Activated T-helper 1 cell treated with Interleukin-2 at 50 U/mL for 16 hours (primary cell): ENCODE data around the gene STX4.
A peak's percentile ranks its signal among the peaks of the same experiment; 100 is the strongest.

ENCODE experiments used
- DNase-seq: peaks from one replicate; pipeline ENCODE4 v3.0.0-alpha.2; 2020; ENCODE audit warnings: low read depth

STX4 gene

DNA sequence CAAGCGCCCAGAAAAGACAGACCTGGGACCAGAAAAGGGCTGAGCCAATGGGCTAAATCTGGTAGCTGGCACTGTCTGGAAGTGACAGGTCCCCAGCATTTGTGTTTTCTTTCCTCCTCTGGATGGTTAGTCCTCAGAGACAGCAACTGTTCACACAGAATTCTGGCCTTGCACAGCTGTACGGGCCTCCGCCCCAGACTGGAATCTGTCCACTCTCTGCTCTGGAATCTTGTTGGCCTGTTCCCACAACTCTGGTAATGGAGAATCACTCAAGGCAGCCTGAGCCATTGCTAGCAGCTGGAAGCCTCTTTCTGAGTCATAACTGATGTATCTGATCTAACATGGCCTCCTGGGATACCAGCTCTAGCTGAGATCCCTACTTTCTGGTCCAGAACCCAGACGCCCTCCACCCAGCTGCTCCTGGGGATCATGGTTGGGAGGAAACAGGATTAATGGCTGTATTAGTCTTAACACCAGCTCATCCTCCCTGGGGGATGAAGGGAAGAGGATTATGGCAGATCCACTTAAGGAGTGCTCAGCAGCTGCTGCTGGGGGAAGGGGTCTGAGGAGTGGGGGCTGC is 31.6 kb downstream of the STX4 start:
- no peak for DNase-seq

DNA sequence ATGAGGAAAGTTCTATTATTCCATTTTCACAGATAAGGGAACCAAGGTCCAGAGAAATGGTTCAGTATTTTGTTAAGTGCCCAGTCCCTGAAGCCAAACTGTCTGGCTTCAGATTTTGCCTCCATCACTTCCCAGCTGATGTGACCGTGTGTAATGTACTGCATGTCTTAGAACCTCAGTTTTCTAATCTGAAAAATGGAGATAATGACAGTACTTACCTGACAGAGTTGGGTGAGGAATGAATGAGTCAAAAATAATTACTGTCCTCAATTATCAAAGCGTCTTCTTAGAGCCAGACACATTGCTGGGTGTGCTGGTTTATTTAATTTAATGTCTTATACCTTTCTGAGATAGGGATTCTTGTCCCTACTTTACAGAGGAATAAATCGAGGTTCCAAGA is 34.0 kb downstream of the STX4 start:
- DNase-seq: no peak

DNA sequence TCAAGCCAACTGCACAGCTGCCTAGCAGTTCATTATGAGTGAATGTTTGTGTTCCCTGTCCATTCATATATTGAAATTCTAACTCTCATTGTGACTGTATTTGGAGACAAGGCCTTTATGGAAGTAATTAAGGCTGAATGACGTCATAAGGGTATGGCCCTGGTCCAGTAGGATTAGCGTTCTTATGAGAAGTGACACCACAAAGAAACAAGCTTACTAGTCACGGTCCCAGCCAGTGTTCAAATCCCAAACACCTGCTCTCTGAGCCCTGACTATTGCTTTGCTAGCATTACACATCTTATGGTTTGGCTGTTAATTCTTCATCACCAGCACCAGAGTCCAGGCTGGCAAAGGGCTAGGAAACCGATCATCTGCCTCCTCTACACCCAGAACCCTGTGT is 38.5 kb downstream of the STX4 start:
- DNase-seq: no peak

DNA sequence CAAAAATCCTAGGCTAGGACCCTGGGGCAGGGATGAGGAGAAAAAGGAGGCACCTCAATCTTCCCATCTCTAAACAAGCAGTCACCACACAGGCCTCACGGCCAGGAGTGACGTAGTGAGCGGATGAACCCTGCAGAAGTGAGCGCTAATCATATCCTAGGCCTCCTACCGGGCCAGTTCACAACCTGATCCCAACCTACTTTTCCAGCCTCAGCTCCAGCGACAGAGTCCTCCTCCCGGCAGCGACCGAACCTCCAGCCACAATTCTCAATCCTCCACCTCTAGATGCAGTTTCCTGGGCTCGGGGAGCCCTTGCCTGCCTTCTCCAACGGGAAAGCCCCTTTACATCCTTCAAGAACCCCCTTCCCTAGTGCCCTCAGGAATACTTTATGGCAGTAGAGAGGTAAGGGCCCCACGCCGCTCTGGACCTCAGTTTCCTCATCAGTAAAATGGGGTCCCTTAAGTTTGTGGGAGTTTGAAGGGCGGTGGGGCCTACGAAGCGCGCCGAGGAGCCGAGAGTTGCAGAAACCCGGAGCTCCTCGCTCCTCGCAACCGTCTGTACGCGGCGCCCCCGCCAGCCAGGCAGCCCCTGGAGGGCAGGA is 39.3 kb downstream of the STX4 start:
- DNase-seq: no peak

DNA sequence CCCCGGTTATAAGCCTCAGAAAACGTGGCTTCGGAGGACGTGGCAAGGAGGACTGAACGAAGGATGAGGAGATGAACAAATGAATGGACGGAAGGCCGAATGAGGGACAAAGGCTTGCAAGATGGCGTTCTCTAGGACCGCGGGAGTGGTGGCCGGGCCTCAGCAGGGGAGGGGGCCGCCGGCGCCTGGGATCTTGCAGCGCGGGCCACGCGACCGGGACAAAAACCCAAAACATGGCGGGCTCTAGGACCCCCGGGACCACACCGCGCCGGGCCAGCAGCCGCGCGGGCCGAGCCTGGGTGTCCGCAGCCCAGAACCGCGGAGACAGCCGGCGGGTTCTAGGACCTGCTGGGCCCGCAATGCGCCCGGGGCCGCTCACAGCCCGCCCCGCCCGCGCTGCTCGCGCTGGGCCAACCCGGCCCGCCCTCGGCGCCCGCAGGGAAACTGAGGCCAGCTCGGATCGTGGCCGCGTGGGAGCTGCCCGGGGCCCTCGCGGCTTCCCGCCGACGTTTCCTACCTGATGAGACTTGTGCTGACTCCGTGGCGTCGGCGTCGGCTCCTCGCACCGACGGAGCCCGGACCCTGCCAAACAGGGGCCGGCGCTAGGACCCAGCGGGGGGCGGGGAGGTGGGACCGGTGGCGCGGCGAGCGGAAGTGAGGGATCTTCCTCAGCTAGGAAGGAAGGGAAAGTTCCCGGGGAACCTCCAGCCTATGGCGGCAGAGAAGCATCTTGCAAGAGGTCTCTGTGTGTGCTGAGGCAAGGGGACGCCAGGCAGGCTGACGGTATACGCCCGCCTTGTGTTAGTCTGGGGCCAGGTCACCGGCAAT is 40.0 kb downstream of the STX4 start:
- peak; percentile 76 for DNase-seq

DNA sequence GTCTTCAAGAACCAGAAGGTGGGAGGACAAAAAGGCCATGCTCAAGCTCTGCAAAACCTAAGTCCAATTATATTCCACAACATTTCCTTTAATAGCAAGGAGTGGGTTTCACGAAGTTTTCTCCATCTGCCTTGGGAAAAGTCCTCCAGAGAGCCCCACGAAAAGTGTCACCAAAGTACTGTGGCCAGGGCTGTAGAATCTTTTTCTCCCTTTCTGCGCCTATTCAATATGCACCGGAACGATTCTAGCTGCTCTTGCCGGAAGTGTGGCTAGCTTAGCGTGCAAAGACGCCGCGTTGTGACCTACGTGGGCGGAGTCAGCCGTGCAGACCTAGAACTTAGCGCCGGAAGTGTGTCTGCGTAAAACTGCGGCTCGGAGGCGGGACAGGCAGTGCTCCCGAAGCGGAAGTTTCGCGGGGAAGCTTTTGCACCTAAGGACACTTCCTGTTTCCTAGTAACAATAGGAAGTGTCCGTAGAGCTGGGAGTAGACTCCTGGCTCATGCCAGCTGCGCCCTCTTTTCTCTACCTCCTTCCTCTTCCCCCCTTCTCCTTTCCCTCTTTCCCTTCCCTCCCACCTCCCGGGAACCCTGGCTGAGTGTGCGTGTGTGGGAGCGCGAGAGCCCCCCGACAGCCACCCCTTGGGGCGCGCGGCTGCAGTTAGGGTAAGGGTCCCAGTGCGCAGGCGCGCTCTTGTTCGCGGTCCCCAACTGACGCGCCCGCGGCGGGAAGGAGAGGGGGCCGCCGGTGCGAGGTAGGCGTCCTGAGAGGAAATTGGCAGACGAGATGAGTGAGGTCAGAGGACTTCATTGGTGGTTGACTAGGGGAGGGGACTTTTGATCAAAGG is 40.8 kb downstream of the STX4 start, which contains the start of the genes ZNF646 and ZNF668:
Gene ZNF646, plus strand, starts transcription at position 453 of the 844 bp plus-strand sequence. CDS start 1,903 bp downstream, outside the sequence.
Gene ZNF668, minus strand, starts transcription at position 271 of the 844 bp plus-strand sequence. CDS start 9,781 bp downstream, outside the sequence.
- peak; percentile 94 for DNase-seq

DNA sequence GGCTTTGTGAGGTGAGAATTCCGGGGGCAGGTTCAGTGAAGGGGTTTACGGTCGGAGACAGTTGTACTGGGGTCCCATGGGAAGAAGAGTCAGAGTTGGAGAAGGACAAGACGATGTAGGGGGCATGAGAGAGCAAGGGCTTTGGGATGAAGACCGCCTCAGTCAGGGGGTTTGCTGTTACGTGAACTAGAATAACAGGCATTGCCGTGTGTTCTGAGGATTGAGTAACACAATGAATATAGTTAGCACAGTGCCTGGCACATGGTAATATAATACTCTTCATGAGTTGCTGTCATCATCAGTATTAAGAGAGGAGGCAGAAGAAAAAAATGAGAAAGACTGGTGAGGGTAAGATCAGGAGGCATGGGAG is 41.4 kb downstream of the STX4 start:
- DNase-seq: no peak

DNA sequence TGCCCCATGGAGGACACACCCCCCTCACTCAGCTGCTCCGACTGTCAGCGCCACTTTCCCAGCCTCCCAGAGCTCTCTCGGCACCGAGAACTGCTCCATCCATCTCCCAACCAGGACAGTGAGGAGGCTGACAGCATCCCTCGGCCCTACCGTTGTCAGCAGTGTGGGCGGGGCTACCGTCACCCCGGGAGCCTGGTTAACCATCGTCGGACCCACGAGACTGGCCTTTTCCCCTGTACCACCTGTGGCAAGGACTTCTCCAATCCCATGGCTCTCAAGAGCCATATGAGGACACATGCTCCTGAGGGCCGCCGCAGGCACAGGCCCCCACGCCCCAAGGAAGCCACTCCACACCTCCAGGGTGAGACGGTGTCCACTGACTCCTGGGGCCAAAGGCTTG is 43.0 kb downstream of the STX4 start:
- no peak for DNase-seq

DNA sequence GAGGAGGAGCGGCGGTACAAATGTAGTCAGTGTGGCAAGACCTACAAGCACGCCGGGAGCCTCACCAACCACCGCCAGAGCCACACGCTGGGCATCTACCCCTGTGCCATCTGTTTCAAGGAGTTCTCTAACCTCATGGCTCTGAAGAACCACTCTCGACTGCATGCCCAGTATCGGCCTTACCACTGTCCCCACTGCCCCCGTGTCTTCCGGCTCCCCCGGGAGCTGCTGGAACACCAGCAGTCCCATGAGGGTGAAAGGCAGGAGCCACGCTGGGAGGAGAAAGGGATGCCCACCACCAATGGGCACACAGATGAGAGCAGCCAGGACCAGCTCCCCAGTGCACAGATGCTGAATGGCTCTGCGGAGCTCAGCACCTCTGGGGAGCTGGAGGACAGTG is 43.7 kb downstream of the STX4 start:
- no peak for DNase-seq

DNA sequence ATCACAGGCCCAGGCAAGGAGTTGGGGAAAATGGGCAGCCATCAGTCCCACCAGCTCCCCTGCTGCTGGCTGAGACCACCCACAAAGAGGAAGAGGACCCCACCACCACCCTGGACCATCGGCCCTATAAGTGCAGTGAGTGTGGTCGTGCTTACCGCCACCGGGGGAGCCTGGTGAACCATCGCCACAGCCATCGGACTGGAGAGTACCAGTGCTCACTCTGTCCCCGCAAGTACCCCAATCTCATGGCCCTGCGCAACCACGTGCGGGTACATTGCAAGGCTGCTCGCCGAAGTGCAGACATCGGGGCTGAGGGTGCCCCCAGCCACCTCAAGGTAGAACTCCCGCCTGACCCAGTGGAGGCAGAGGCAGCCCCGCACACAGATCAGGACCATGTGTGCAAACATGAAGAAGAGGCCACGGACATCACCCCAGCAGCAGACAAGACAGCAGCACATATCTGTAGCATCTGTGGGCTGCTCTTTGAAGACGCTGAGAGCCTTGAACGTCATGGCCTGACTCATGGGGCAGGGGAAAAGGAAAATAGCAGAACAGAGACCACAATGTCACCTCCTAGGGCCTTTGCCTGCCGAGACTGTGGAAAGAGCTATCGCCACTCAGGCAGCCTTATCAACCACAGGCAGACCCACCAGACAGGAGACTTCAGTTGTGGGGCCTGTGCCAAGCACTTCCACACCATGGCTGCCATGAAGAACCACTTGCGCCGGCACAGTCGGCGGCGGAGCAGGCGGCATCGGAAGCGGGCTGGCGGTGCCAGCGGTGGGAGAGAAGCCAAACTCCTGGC is 44.4 kb downstream of the STX4 start:
- DNase-seq: no peak

DNA sequence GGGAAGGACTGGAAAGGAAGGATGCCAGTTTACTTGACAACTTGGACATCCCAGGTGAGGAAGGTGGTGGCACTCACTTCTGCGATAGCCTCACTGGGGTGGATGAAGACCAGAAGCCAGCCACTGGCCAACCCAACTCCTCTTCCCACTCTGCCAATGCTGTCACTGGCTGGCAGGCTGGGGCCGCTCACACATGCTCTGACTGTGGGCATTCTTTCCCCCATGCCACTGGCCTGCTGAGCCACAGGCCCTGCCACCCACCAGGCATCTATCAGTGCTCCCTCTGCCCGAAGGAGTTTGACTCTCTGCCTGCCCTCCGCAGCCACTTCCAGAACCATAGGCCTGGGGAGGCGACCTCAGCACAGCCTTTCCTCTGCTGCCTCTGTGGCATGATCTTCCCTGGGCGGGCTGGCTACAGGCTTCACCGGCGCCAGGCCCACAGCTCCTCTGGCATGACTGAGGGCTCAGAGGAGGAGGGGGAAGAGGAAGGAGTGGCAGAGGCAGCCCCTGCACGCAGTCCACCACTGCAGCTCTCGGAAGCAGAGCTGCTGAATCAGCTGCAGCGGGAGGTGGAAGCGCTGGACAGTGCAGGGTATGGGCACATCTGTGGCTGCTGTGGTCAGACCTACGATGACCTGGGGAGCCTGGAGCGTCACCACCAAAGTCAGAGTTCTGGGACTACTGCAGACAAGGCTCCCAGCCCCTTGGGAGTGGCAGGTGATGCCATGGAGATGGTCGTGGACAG is 45.4 kb downstream of the STX4 start:
- no peak for DNase-seq

DNA sequence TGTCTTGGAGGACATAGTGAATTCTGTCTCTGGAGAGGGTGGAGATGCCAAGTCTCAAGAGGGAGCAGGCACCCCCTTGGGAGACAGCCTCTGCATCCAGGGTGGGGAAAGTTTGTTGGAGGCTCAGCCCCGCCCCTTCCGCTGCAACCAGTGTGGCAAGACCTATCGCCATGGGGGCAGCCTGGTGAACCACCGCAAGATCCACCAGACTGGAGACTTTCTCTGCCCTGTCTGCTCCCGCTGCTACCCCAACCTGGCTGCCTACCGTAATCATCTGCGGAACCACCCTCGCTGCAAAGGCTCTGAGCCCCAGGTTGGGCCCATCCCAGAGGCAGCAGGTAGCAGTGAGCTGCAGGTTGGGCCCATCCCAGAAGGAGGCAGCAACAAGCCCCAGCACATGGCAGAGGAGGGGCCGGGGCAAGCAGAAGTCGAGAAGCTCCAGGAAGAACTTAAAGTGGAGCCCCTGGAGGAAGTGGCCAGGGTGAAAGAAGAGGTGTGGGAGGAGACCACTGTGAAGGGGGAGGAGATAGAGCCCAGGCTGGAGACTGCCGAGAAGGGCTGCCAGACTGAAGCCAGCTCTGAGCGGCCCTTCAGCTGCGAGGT is 46.1 kb downstream of the STX4 start:
- DNase-seq: no peak

DNA sequence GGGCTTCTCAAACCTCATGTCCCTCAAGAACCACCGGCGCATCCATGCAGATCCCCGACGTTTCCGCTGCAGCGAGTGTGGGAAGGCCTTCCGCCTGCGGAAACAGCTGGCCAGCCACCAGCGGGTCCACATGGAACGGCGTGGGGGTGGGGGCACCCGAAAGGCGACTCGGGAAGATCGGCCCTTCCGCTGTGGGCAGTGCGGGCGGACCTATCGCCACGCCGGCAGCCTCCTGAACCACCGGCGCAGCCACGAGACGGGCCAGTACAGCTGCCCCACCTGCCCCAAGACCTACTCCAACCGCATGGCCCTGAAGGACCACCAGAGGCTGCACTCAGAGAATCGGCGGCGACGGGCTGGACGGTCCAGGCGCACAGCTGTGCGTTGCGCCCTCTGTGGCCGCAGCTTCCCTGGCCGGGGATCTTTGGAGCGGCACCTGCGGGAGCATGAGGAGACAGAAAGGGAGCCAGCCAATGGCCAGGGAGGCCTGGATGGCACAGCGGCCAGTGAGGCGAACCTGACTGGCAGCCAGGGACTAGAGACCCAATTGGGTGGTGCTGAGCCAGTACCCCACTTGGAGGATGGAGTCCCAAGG is 46.8 kb downstream of the STX4 start:
- DNase-seq: no peak

DNA sequence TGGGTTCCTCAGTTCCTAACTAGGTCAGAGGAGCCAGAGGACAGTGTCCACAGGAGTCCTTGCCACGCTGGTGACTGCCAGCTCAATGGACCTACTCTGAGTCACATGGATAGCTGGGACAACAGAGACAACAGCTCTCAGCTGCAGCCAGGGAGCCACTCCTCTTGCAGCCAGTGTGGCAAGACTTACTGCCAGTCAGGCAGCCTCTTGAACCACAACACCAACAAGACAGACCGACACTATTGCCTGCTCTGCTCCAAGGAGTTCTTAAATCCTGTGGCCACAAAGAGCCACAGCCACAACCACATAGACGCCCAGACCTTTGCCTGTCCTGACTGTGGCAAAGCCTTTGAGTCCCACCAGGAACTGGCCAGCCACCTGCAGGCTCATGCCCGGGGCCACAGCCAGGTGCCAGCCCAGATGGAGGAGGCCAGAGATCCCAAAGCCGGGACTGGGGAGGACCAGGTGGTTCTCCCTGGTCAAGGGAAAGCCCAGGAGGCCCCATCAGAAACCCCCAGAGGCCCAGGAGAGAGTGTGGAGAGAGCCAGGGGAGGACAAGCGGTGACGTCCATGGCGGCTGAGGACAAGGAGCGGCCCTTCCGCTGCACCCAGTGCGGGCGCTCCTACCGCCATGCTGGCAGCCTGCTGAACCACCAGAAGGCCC is 47.5 kb downstream of the STX4 start:
- no peak for DNase-seq

DNA sequence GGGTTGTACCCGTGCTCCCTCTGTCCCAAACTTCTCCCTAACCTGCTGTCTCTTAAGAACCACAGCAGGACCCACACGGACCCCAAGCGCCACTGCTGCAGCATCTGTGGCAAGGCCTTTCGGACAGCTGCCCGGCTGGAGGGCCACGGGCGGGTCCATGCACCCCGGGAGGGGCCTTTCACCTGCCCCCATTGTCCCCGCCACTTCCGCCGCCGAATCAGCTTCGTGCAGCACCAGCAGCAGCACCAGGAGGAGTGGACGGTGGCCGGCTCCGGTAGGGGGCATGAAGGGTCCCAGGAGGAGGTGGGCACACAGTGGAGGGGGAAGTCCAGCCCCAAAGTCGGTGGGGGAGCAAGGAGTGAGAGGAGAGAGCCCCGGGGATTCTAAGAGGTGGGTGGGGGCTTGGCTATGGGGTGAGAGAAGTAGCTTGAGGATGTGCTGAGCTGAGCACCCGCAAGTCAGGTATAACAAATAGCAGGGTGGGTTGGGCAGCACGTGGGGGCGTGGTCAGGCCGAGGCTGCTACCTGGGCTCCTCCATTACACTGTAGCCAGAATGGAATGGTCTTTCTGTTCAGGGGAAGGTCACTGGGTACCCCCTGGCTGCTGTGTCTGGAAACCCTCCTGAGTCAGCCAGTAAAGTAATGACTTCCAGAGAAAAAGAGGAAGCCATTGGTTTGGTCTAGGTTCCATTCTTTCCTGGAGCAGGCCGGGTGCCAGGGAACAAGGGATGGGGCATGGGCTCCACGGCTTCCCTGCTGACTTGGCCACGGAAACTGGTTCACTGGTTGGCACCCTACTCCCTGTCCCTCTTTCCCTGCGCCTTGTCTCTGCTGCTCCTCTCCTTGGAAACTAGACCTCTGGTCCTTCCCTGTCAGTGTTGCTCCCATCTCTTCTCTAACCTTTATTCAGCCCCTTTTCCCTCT is 48.3 kb downstream of the STX4 start:
- no peak for DNase-seq

DNA sequence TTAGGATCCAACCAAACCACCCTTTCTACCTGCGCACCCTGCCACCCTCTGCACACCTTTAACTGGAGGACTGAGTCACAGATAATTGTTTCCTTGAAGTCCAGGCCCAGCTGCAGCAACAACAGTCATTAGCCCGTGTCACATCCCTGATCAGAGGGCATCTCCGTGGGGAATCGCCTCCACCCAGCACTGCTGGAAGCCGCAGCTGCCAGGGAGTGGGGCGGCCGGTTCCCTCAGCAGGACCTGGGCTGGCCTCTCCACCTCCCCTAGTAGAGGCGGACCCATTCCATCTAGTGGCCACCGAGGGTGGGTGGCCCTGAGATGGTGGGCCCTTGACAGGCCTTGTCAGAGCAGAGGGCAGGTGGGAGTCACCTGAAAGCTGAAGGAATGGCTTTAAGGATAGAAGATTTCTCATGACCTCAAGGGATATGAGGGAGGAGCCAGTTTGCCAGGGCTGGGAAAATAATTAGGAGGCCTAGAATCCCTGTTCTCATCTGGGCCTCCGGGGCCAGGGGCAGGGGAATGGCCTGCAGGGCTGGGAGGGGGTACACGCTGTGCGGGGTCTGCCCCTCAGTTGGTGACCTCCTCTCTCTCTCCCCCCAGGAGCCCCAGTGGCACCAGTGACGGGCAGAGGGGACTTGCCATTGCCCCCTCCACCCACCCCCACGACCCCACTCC is 49.1 kb downstream of the STX4 start:
- no peak for DNase-seq

DNA sequence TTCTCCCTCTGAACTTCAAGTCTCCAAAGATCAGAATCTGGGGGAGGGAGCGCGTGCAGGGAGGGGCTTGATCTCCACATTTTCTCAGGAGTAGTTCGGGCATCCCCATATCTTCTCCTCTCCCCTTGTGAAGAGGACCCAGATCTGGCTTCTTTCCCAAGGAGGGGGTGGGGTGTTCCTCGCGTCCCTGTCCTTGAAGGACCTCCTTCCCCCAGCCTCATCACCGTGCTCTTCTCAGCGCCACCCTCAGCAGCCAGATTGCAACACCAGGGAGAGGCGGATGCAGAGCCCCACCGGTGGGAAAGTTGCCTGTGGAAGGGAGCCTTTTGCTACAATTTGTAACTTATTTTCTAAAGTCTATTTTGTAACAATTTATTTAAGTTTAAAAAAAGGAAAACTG is 49.7 kb downstream of the STX4 start:
- DNase-seq: no peak

DNA sequence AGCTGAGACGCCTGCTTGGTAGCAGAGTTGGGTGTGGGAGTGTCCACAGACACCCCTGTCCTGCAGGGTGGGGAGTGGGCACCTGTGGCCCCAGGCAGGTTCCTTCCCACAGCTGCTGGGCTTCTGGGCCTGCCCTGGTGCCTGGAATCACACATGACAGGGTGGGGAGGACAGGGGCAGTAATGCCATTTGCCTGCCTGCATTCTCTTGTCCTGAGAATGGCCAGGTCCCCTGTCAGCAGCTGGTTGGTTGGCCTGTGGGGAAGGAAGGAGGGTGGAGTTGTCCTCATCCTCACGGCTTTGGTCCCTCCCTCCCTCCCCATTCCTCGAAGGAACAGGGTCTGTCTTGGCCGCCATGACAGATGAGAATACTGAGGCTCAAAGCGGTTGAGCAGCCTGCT is 50.2 kb downstream of the STX4 start:
- no peak for DNase-seq
